NCI-H524 (cell line): ENCODE measurements around the gene PNPLA8.
"Not testable (repeated sequence)": the region's sequence is repeated elsewhere in the genome, so short reads cannot be mapped to it uniquely, and the experiment has no call there.

Source experiments
- DNase-seq, 2 experiments: peaks; one replicate each; lab custom pipeline; 2025; lab: John Stamatoyannopoulos, UW

PNPLA8 gene

GRCh38 chr7:108525985-108526767, at the start of gene PNPLA8:
PNPLA8 (minus strand) TSS chr7:108526135; CDS start chr7:108515491, 10,644 bp downstream.
- peak; percentile 98 to 99 for DNase-seq

GRCh38 chr7:108575156-108575555, 49.2 kb upstream of the PNPLA8 start:
- DNase-seq: no peak

GRCh38 chr7:108572480-108572879, 46.5 kb upstream of the PNPLA8 start:
- no peak for DNase-seq

GRCh38 chr7:108570146-108570755, 44.3 kb upstream of the PNPLA8 start:
- peak; percentile 24 to 40 for DNase-seq

GRCh38 chr7:108569381-108570145, 43.6 kb upstream of the PNPLA8 start, which contains the start of the genes DNAJB9 and THAP5:
DNAJB9 (plus strand) TSS chr7:108569874; CDS start chr7:108571727, 1,853 bp downstream.
THAP5 (minus strand) TSS chr7:108569706; CDS start chr7:108569569, 137 bp downstream.
- peak; percentile 97 to 99 for DNase-seq

GRCh38 chr7:108568801-108569380, 43.0 kb upstream of the PNPLA8 start:
- no peak for DNase-seq

- DNase-seq: no peak
These were observed 40.1 kb upstream of the PNPLA8 start for GRCh38 chr7:108565987-108566386.

- DNase-seq: no peak
These were observed 35.2 kb upstream of the PNPLA8 start for GRCh38 chr7:108561047-108561619.

GRCh38 chr7:108559253-108559652, 33.3 kb upstream of the PNPLA8 start:
- DNase-seq: no peak

GRCh38 chr7:108557617-108558016, 31.7 kb upstream of the PNPLA8 start:
- DNase-seq: no peak

GRCh38 chr7:108557191-108557590, 31.3 kb upstream of the PNPLA8 start:
- no peak for DNase-seq

GRCh38 chr7:108556665-108557064, 30.7 kb upstream of the PNPLA8 start:
- DNase-seq: not testable (repeated sequence)

- DNase-seq: not testable (repeated sequence)
These were observed 22.4 kb upstream of the PNPLA8 start for GRCh38 chr7:108548141-108548896.

- no peak for DNase-seq
These were observed 15.5 kb upstream of the PNPLA8 start for GRCh38 chr7:108541478-108541877.

- not testable (repeated sequence) for DNase-seq
These were observed 12.8 kb upstream of the PNPLA8 start for GRCh38 chr7:108538685-108539084.

GRCh38 chr7:108538236-108538635, 12.3 kb upstream of the PNPLA8 start:
- peak in 1 of 2 experiments; percentile 35 for DNase-seq

- DNase-seq: no peak
These were observed 11.3 kb upstream of the PNPLA8 start for GRCh38 chr7:108537229-108537628.

GRCh38 chr7:108535744-108536143, 9.8 kb upstream of the PNPLA8 start:
- DNase-seq: no peak

- DNase-seq: no peak
These were observed 9.3 kb upstream of the PNPLA8 start for GRCh38 chr7:108535257-108535656.

GRCh38 chr7:108533712-108534111, 7.8 kb upstream of the PNPLA8 start:
- DNase-seq: no peak

GRCh38 chr7:108529341-108529740, 3.4 kb upstream of the PNPLA8 start:
- peak in 1 of 2 experiments; percentile 26 for DNase-seq
